GM23248 (cell line): Measurements from ENCODE around the gene EPHA2.

ENCODE experiments used
- EZH2 ChIP-seq: fragments of 200-600 bp; sonication (generic); IDR thresholded peaks from 2 replicates; pipeline ENCODE4 v1.6.1; 2018; ENCODE audit warnings: antibody characterized with exemption, mild to moderate bottlenecking; ENCODE audit not compliant: insufficient read depth, poor library complexity, severe bottlenecking
- EZH2phosphoT487 ChIP-seq: fragments of 200-600 bp; sonication (generic); IDR thresholded peaks from 2 replicates; pipeline ENCODE4 v1.6.1; 2018; ENCODE audit warnings: antibody characterized with exemption, moderate library complexity, mild to moderate bottlenecking, low read depth; ENCODE audit not compliant: insufficient read depth

DNA sequence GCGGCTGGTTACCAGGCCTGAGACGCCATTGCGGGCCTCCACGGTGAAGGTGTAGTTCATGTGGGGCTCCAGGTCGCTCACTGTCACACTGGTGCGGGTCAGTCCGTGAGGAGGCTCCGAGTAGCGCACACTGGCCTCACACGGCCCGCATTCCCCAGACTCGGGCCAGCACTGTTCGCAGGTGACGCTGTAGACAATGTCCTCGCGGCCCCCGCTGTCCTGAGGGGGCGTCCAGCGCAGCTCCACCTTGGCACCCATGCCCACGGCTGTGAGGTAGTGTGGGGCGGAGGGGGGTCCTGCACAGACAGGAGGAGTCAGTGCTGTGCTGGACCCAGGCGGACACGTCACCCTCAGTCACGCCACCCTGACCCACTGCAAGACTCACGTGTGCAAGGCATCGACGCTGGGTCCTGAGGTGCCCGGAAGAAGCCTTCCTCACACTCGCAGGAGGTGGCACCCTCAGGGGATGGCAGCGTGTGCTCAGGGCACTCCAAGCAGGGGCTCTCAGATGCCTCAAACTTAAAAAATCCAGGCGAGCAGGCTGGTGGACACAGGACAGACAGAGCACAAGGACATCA lies 17.9 kb downstream of the EPHA2 start:
- TF ChIP-seq EZH2phosphoT487 = no peak
- no peak for TF ChIP-seq EZH2
